GM12878 (cell line): ENCODE measurements around the gene ITCH. TPM values are rescaled to one million over a fixed set of nuclear protein-coding genes. Genes with fewer than 3 reads are reported as not detected.

Experiments
- ATAC-seq: fragments of 200-7000 bp; cut with Tn5 transposase; 3 replicates; pipeline ENCODE4 v1.9.1; 2020; ENCODE audit warnings: mild to moderate bottlenecking, moderate library complexity
- BruUV-seq: library from RNA; stranded (reverse); fragments of 400-500 nt; replicated peaks from 2 replicates; lab custom pipeline; 2021; lab: Mats Ljungman, UMichigan
- CTCF ChIA-PET: fragments of 300-600 bp; sonication (Branson Sonifier 250); formaldehyde crosslinking; extraction: SDS; loops from one replicate; lab custom pipeline; 2021; ENCODE audit warnings: inconsistent platforms; lab: Yijun Ruan, JAX
- POLR2A ChIA-PET: fragments of 350-600 bp; formaldehyde crosslinking; extraction: SDS; loops from one replicate; lab custom pipeline; 2021; ENCODE audit warnings: inconsistent platforms; lab: Charles Lee
- RAD21 ChIA-PET: fragments of 300-600 bp; sonication (Branson Sonifier 250); formaldehyde crosslinking; loops from one replicate; lab custom pipeline; 2023; ENCODE audit warnings: antibody characterized with exemption; ENCODE audit not compliant: unreplicated experiment; lab: Charles Lee
- SMC1A ChIA-PET: fragments of 300-600 bp; sonication (Branson Sonifier 250); formaldehyde crosslinking; loops from one replicate; lab custom pipeline; 2023; ENCODE audit not compliant: unreplicated experiment, uncharacterized antibody; lab: Charles Lee
- DNase-seq: peaks from one replicate; pipeline ENCODE4 v3.0.0-alpha.2; 2011; ENCODE audit warnings: low read depth, low spot score
- FAIRE-seq: peaks from 3 replicates; lab custom pipeline; 2011; peaks lifted over from hg19 to GRCh38; lab: Jason Lieb, UNC
- H2AFZ ChIP-seq: 2 replicates; pipeline ENCODE4 v1.6.0; 2011; ENCODE audit warnings: low read depth, low read length, control low read depth; ENCODE audit not compliant: control insufficient read depth
- H3K27ac ChIP-seq: 2 replicates; pipeline ENCODE4 v1.5.1; 2011; ENCODE audit warnings: control low read depth; ENCODE audit not compliant: control insufficient read depth, insufficient read depth
- H3K27me3 ChIP-seq, 2 experiments: replicated peaks in 1 of 2; 2 replicates each; pipeline versions ENCODE4 v1.6.0 to v1.6.1; 2011; ENCODE audit warnings: low read length in 1 of 2; ENCODE audit not compliant: control insufficient read depth in 2 of 2, insufficient read depth in 2 of 2
- H3K36me3 ChIP-seq, 2 experiments: 2 replicates each; pipeline ENCODE4 v1.5.1; 2011; ENCODE audit warnings: low read length in 1 of 2; ENCODE audit not compliant: control insufficient read depth in 2 of 2, insufficient read depth in 2 of 2
- H3K4me1 ChIP-seq: 2 replicates; pipeline ENCODE4 v1.6.1; 2011; ENCODE audit warnings: mild to moderate bottlenecking, low read length, moderate library complexity, mixed read lengths; ENCODE audit not compliant: control insufficient read depth, insufficient read depth
- H3K4me2 ChIP-seq: 2 replicates; pipeline ENCODE4 v1.6.0; 2011; ENCODE audit warnings: control low read depth; ENCODE audit not compliant: control insufficient read depth, insufficient read depth
- H3K4me3 ChIP-seq: fragments of 200-600 bp; sonication (generic); 2 replicates; pipeline ENCODE4 v1.5.1; 2016
- H3K79me2 ChIP-seq: 2 replicates; pipeline ENCODE4 v1.6.0; 2011; ENCODE audit warnings: low read length; ENCODE audit not compliant: control insufficient read depth, insufficient read depth
- H3K9ac ChIP-seq: 2 replicates; pipeline ENCODE4 v1.8.0; 2011; ENCODE audit warnings: low read length, control low read depth, mixed read lengths; ENCODE audit not compliant: control insufficient read depth, insufficient read depth
- H3K9me3 ChIP-seq: replicated peaks from 3 replicates; pipeline ENCODE4 v1.5.1; 2011; ENCODE audit warnings: mild to moderate bottlenecking, low read length; ENCODE audit not compliant: control insufficient read depth, insufficient read depth
- H4K20me1 ChIP-seq: 2 replicates; pipeline ENCODE4 v1.6.0; 2011; ENCODE audit not compliant: control insufficient read depth, insufficient read depth
- CBX3 ChIP-seq: fragments of 200-600 bp; sonication (generic); IDR thresholded peaks from 2 replicates; pipeline ENCODE4 v1.6.1; 2016; ENCODE audit warnings: low read depth, borderline replicate concordance
- EED ChIP-seq: sonication (generic); IDR thresholded peaks from 2 replicates; pipeline ENCODE4 v1.6.1; 2016; ENCODE audit warnings: antibody characterized with exemption, low read depth
- MTA3 ChIP-seq: IDR thresholded peaks from 2 replicates; pipeline ENCODE4 v1.6.1; 2012; ENCODE audit warnings: low read length, inconsistent platforms, borderline replicate concordance
- MXI1 ChIP-seq: fragments of 150-350 bp; IDR thresholded peaks from 2 replicates; pipeline ENCODE4 v1.6.1; 2011; ENCODE audit warnings: low read depth, mild to moderate bottlenecking, inconsistent platforms, low read length, improper control_type of control experiment
- YY1 ChIP-seq: IDR thresholded peaks from 2 replicates; pipeline ENCODE4 v1.6.1; 2011; ENCODE audit warnings: low read depth, mild to moderate bottlenecking, low read length
- ZNF207 ChIP-seq: fragments of 450-650 bp; IDR thresholded peaks from 2 replicates; pipeline ENCODE4 v1.6.1; 2014; ENCODE audit warnings: antibody characterized with exemption, mild to moderate bottlenecking, borderline replicate concordance
- WGBS: methylation state at CpG from one replicate; pipeline ENCODE4 v1.1.6; 2016; ENCODE audit warnings: low lambda C conversion rate; ENCODE audit not compliant: insufficient replicate concordance, insufficient coverage; ENCODE audit errors: missing lambda C conversion rate; 5-methylcytosine and 5-hydroxymethylcytosine counted together
- in situ Hi-C: fragments of 300-500 bp; cut with MboI; formaldehyde crosslinking; loops from 9 replicates; pipeline ENCODE4 v1.14.3; 2018; ENCODE audit warnings: mixed read lengths
- intact Hi-C: fragments of 100-400 bp; cut with micrococcal nuclease; formaldehyde crosslinking; loops from one replicate; pipeline ENCODE4 v1.14.2; 2022; ENCODE audit not compliant: unreplicated experiment
- polyA plus RNA-seq, 11 experiments: library from polyadenylated mRNA; depleted of rRNA in 4 of 11; unstranded in 6 of 11; stranded (reverse) in 5 of 11; fragments of >200 nt; fragmentation: Nextera tagmentation in 4 of 11; fragmentation: Illumina TruSeq in 1 of 11; extraction: Ambion mirVana in 4 of 11; extraction: Trizol in 1 of 11; gene quantifications; 1 replicate in 1 of 11; 2 replicates in 10 of 11; pipeline versions ENCODE4 v1.2.1 to v1.2.3, GENCODE V29; 2011 to 2016; ENCODE audit warnings: inconsistent platforms in 2 of 11, missing spikeins in 2 of 11, low read depth in 1 of 11
- total RNA-seq, 4 experiments: library from RNA; depleted of rRNA in 3 of 4; stranded (reverse); fragments of >200 nt in 3 of 4; fragmentation: Illumina TruSeq in 1 of 4; extraction: Trizol in 1 of 4; gene quantifications; 2 replicates each; pipeline versions ENCODE4 v1.2.1 to v1.2.3, GENCODE V29; 2013 to 2021

Gene ITCH
- total and polyA plus RNA-seq, 10 of the 15 experiments (the other 5 are each of a cell fraction or from before 2014, with no cell fraction given), result 7.5 to 46.1 (median 21.5) TPM

DNA sequence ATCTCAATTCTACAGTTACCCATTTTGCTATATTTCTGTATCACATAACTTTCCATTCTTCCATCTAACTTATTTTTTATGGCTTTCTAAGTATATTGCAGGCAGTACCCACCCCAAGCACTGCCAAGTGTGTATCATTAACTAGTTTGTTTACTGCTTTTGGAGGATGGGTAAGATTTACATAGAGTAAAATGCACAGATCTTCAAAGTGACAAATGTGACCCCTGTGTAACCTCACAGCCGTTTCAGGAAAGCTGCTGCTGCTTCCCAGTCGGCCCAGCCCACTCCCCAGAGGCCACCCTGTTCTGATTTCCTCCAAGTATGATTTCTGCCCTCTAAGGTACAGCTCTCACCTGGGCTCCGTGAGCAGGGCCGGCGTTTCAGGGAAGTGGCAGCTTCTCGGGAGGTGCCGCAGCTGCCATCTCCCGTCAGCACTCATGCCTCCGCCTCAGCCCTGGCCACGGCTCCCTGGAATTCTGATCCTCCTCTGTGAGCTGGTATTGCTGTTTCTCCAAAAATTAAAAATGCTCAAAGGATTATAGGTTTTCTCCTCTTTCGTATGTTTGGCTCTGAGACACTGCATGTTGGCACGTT, 180.5 kb downstream of the ITCH start:
- H3K4me1 ChIP-seq, result peaks cover 4% of the 10 kb centered on the region; the same call in 1 of the 2 replicates
- ChIA-PET POLR2A (interaction anchor here (0.5 kb wide), 1 partner anchor 134 kb away, joined by 3 read pairs; the partner anchor contains the start of gene PIGU), SMC1A (interaction anchor here (2.1 to 3.3 kb wide), 2 partner anchors 164 to 227 kb away, joined by 5 to 10 read pairs; no protein-coding TSS in a partner anchor), RAD21 (interaction anchor here (1.0 to 1.2 kb wide), 2 partner anchors 164 to 226 kb away, joined by 4 to 6 read pairs; no protein-coding TSS in a partner anchor), CTCF (interaction anchor here (1.4 kb wide), 1 partner anchor 164 kb away, joined by 8 read pairs; no protein-coding TSS in a partner anchor)
- intact Hi-C loops, result no loop called here
- TF ChIP-seq ZNF207 (no peak), EED (no peak), CBX3 (no peak), MXI1 (no peak), YY1 (no peak), MTA3 (no peak)
- H3K36me3 ChIP-seq, result peaks cover 7 to 9% of the 10 kb centered on the region in 2 experiments; a peak in 3 of 4 replicates
- no peak overlapping the region for H2AFZ ChIP-seq
- H3K4me3 ChIP-seq, result no peak overlapping the region
- no peak overlapping the region for H3K27ac ChIP-seq
- no peak overlapping the region for H3K9ac ChIP-seq
- no peak overlapping the region for H3K4me2 ChIP-seq
- BruUV-seq, result no TSS peak
- no peaks in the 10 kb centered on the region for H3K9me3 ChIP-seq
- in situ Hi-C loops, result no loop called here
- DNase-seq, result no peak
- no peaks in the 10 kb centered on the region for H3K79me2 ChIP-seq
- no peaks in the 10 kb centered on the region for H3K27me3 ChIP-seq
- WGBS, result 50% methylated on average over 12 of the region's 12 CpGs
- FAIRE-seq, result no peak
- ATAC-seq, result no peak
- H4K20me1 ChIP-seq, result no peaks in the 10 kb centered on the region
